NK-92 treated with Interleukin-12 subunit alpha and Interleukin-12 subunit beta, amount 100 ng/mL, for 24 hours (cell line): ENCODE results near the gene TRIM49C.
"Not testable (repeated sequence)": the region's sequence is repeated elsewhere in the genome, so short reads cannot be mapped to it uniquely, and the experiment has no call there.

Experiments
- DNase-seq: peaks from one replicate; lab custom pipeline; 2025; lab: John Stamatoyannopoulos, UW

The TRIM49C gene

GRCh38 chr11:90030806-90031205, at the start of gene TRIM49C:
TRIM49C (plus strand) TSS chr11:90031106; CDS start chr11:90035212, 4,106 bp downstream.
- not testable (repeated sequence) for DNase-seq

- DNase-seq: not testable (repeated sequence)
Measured at GRCh38 chr11:90024184-90024583, 6.7 kb upstream of the TRIM49C start.

- DNase-seq: not testable (repeated sequence)
Measured at GRCh38 chr11:90051591-90052209, 20.8 kb downstream of the TRIM49C start.

GRCh38 chr11:90052311-90052710, 21.4 kb downstream of the TRIM49C start:
- not testable (repeated sequence) for DNase-seq

- DNase-seq: not testable (repeated sequence)
Measured at GRCh38 chr11:90053545-90053944, 22.6 kb downstream of the TRIM49C start.

GRCh38 chr11:90085650-90086049, 54.7 kb downstream of the TRIM49C start, which contains the start of gene UBTFL1:
UBTFL1 (plus strand) TSS chr11:90085950; CDS start chr11:90085950, 0 bp downstream.
- DNase-seq: not testable (repeated sequence)

- not testable (repeated sequence) for DNase-seq
Measured at GRCh38 chr11:90088731-90089130, 57.8 kb downstream of the TRIM49C start.
